Vagina (tissue), 2 donors: Measurements from ENCODE around the gene C2orf74.

Experiments used
- CTCF ChIP-seq, 3 experiments: fragments of 450-650 bp in 2 of 3; fragments of 200-600 bp in 1 of 3; sonication (generic) in 1 of 3; IDR thresholded peaks; one replicate each; pipeline ENCODE4 v1.5.1; 2017 to 2019; ENCODE audit warnings: antibody characterized with exemption in 3 of 3, mild to moderate bottlenecking in 2 of 3, moderate library complexity in 2 of 3
- POLR2A ChIP-seq, 2 donors: fragments of 450-650 bp; IDR thresholded peaks; one replicate each; pipeline ENCODE4 v1.6.1; 2017; ENCODE audit warnings: antibody characterized with exemption in 2 of 2, mild to moderate bottlenecking in 2 of 2, moderate library complexity in 2 of 2
- POLR2AphosphoS5 ChIP-seq, 2 donors: sonication (generic); formaldehyde crosslinking; IDR thresholded peaks; one replicate each; pipeline ENCODE4 v1.9.0; 2017; ENCODE audit warnings: antibody characterized with exemption in 2 of 2, mild to moderate bottlenecking in 2 of 2, low read depth in 1 of 2; ENCODE audit not compliant: insufficient read depth in 1 of 2

GRCh38 chr2:61162721-61163120, 733 bp downstream of the C2orf74 start:
- TF ChIP-seq CTCF (IDR thresholded peaks at IDR 0.05) (no peak), POLR2A (IDR thresholded peaks at IDR 0.05) (no peak), POLR2AphosphoS5 (IDR thresholded peaks at IDR 0.05; ENCODE audit: insufficient read depth in 1 of 2, low read depth in 1 of 2) (no peak)
